Stimulated activated naive CD8-positive, alpha-beta T cell treated with anti-CD3 and anti-CD28 coated beads, Interleukin-15, Interleukin-2, amounts not matched to agents 100 ng/mL and 50 ng/mL, for 24 hours (primary cell): ENCODE results near the gene SLIT3.
"Not testable (repeated sequence)": the region's sequence is repeated elsewhere in the genome, so short reads cannot be mapped to it uniquely, and the experiment has no call there.

Experiments
- H3K27ac Mint-ChIP-seq: one replicate; pipeline ENCODE4 v1.8.0; 2021; ENCODE audit warnings: mild to moderate bottlenecking, mixed read lengths
- H3K27me3 Mint-ChIP-seq: one replicate; pipeline ENCODE4 v1.8.0; 2021; ENCODE audit warnings: mixed read lengths
- H3K36me3 Mint-ChIP-seq: one replicate; pipeline ENCODE4 v1.8.0; 2021; ENCODE audit warnings: low read depth, mixed read lengths
- H3K4me1 Mint-ChIP-seq: one replicate; pipeline ENCODE4 v1.8.0; 2021; ENCODE audit warnings: low read depth, mixed read lengths
- H3K4me3 Mint-ChIP-seq: one replicate; pipeline ENCODE4 v1.8.0; 2021; ENCODE audit warnings: mild to moderate bottlenecking, mixed read lengths
- H3K9me3 Mint-ChIP-seq: one replicate; pipeline ENCODE4 v1.8.0; 2021; ENCODE audit warnings: mixed read lengths

The SLIT3 gene

DNA sequence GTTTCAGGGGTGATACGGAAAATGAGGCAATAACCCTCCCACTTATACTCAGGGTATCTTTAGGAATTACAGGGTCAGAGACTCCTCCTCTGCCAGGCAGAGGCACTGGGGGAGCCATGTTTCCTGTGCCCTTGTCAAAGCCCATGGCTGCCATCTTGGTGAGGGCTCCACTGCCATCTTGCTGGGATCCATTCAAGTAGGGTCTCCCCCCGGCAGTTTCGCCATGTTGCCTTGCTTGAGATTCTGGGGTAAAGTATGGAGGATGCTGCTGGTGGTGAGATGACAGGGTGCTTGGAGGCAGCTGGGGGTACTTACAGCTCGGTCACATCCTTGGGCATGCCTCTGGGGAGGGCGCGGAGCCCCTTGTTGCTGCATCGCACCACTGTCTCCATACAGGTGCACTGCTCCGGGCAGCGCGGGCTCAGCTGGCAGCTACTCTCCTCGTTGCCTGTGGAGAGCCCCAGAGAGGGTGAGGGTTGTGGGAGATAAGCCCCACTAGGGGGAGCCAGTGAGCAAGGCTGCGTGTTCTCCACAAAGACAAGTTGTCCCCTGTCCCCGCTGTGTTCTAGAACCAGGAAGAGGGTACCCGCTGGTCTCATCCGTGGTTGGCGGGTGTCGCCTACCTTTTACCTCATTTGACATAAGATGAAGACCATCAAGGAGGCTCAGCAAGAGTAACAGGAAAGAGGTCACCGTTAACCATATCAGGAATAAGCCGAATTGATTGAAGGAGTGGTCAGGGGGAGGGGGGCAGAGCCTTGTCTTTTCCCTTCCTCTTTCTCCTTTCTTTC is 552.8 kb downstream of the SLIT3 start:
- Mint-ChIP-seq H3K27me3 (peaks cover 3% of the 10 kb centered on the region), H3K27ac (no peak overlapping the region), H3K4me1 (no peaks in the 10 kb centered on the region), H3K4me3 (no peak overlapping the region), H3K9me3 (peaks cover 12% of the 10 kb centered on the region), H3K36me3 (no peaks in the 10 kb centered on the region)

DNA sequence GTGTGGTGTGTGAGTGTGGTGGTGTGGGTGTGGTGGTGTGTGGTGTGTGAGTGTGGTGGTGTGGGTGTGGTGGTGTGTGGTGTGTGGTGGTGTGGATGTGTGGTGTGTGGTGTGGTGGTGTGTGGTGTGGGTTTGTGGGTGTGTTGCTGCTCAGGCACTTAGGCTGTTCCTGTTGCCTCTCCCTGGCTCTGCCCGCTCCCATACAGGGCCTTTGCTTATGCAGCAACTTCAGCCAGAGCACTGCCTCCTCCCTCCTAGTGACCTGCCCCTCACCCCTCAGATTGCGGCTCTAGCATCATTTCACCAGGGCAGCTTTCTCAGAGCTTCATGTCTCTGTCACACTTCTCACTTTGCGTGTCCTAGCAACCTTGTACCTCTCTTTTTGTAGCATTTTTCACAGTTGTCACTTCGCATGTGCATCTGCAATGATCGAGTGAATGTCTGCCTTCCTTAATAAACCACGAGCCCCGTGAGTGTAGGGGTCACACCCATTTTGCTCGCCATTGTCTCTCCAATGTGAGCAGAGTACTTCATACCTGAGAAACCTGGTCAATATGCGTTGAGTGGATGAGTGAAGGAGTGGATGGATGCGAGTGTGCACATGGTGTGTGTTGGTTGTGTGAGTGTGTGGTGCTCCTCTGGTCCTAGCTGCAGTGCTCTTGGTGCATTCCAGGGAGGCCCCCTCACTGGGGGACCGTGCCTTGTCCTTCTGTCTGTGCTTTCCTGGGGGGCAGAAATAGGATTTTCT is 553.9 kb downstream of the SLIT3 start:
- H3K36me3 Mint-ChIP-seq: no peaks in the 10 kb centered on the region
- peaks cover 3% of the 10 kb centered on the region for H3K27me3 Mint-ChIP-seq
- H3K9me3 Mint-ChIP-seq: peaks cover 12% of the 10 kb centered on the region
- no peak overlapping the region for H3K4me3 Mint-ChIP-seq
- no peak overlapping the region for H3K27ac Mint-ChIP-seq
- H3K4me1 Mint-ChIP-seq: no peaks in the 10 kb centered on the region

DNA sequence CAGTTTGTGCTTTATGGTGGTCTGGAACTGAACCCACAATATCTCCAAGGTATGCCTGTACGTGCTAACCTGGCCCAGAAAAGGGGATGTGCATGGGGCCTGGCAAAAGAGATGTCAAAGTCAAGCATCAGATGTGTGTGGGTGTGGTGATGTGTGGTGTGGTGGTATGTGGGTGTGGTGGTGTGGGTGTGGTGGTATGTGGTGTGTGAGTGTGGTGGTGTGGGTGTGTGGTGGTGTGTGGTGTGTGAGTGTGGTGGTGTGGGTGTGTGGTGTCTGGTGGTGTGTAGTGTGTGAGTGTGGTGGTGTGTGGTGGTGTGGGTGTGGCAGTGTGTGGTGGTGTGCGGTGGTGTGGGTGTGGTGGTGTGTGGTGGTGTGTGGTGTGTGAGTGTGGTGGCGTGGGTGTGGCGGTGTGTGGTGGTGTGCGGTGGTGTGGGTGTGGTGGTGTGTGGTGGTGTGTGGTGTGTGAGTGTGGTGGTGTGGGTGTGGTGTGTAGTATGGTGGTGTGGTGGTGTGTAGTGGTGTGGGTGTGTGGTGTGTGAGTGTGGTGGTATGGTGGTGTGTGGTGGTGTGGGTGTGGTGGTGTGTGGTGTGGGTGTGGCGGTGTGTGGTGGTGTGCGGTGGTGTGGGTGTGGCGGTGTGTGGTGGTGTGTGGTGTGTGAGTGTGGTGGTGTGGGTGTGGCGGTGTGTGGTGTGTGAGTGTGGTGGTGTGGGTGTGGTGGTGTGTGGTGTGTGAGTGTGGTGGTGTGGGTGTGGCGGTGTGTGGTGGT is 554.6 kb downstream of the SLIT3 start:
- H3K27me3 Mint-ChIP-seq, H3K4me3 Mint-ChIP-seq, H3K4me1 Mint-ChIP-seq, H3K36me3 Mint-ChIP-seq, H3K27ac Mint-ChIP-seq: not testable (repeated sequence)
- H3K9me3 Mint-ChIP-seq: peaks cover 12% of the 10 kb centered on the region

DNA sequence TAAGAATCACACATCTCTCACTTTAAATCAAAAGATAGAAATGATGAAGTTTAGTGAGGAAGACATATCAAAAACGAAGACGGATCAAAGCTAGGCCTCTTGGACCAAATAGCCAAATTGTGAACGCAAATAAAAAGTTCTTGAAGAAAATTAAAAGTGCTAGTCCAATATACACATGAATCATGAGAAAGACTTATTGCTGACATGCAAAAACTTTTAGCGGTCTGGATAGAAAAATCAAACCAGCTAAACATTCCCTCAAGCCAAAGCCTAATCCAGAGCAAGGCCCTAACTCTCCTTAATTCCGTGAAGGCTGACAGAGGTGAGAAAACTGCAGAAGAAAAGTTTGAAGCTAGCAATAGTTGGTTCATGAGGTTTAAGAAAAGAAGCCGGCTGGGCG is 557.3 kb downstream of the SLIT3 start:
- peaks cover 12% of the 10 kb centered on the region for H3K9me3 Mint-ChIP-seq
- no peak overlapping the region for H3K4me3 Mint-ChIP-seq
- H3K27me3 Mint-ChIP-seq: peaks cover 3% of the 10 kb centered on the region
- no peaks in the 10 kb centered on the region for H3K36me3 Mint-ChIP-seq
- no peak overlapping the region for H3K27ac Mint-ChIP-seq
- H3K4me1 Mint-ChIP-seq: no peaks in the 10 kb centered on the region

DNA sequence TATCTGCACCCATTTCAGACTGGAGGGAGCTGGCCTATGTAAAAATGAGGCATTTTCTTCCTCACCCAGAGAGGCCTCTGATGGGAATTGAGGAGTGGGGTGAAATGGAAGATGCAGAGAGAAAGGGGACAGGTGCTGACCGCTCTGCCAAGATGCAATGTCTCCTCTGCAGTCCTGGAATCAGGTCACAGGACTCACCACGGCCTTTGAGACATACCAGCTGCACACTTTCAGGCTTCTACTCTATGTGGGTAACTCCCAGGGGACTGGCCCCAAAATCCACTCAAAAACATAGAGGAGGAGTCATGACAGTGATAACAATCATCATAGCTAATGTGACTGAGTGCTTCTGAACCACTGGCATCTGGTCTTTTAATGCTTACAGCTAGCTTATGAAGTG is 558.6 kb downstream of the SLIT3 start:
- H3K4me3 Mint-ChIP-seq, H3K36me3 Mint-ChIP-seq, H3K27me3 Mint-ChIP-seq, H3K27ac Mint-ChIP-seq, H3K4me1 Mint-ChIP-seq: not testable (repeated sequence)
- peaks cover 12% of the 10 kb centered on the region for H3K9me3 Mint-ChIP-seq

DNA sequence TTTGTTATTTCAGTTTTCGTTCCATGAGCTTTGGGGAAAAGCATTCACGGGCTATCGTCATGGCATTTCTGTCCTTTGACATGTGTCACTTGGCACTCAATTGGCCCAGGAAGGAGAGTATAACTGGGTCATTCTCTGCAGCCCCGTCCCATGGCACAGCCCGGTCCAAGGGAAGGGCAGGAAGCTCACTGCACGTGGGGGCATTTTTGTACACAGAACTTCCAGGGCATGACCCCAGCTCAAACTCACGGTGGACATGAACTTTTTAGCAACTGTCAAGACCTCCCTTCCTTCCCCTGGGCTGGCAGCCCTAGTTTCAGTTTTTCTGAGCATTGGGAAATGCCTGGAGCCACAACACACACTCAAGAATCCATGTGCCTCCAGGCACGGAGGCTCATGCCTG is 560.1 kb downstream of the SLIT3 start:
- Mint-ChIP-seq H3K9me3 (peaks cover 9% of the 10 kb centered on the region), H3K4me3 (no peak overlapping the region), H3K27me3 (peaks cover 7% of the 10 kb centered on the region), H3K4me1 (peaks cover 2% of the 10 kb centered on the region), H3K27ac (no peak overlapping the region), H3K36me3 (no peaks in the 10 kb centered on the region)

DNA sequence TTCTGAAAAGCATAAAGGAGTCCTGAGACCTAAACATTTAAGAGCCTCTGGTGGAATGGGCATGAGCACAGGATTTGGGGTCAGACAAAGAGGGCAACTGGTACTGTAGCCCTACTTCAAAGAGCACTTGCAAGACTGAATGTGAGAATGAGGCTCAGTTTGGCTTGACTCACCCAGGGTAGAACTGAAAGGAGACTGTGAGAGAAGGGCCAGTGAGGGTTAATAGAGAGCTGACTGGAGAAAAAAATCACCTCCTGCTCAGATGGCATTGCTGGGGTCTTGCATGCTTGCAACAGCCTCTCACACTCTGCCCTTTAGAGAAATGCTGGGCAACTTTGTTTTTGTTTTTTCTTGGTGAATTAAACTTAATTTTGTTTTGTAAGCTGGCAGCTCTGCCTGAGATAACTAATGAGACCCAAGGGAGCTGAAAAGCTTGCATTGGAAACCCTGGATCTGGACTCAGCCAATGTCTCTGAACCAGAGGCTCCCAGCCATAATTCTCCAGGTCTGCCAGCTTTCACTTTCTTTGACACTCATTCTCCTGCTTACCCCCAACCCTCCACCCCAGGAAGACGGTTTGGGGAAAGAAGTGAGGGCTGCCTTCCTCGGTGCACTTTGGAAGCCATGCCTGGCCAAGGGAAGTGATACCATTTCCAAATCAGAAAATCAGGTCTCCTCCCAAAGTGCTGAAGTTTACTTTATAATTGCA is 560.7 kb downstream of the SLIT3 start:
- no peak overlapping the region for H3K27ac Mint-ChIP-seq
- peaks cover 7% of the 10 kb centered on the region for H3K27me3 Mint-ChIP-seq
- H3K36me3 Mint-ChIP-seq: no peaks in the 10 kb centered on the region
- H3K4me1 Mint-ChIP-seq: peaks cover 5% of the 10 kb centered on the region
- peaks cover 9% of the 10 kb centered on the region for H3K9me3 Mint-ChIP-seq
- no peak overlapping the region for H3K4me3 Mint-ChIP-seq

DNA sequence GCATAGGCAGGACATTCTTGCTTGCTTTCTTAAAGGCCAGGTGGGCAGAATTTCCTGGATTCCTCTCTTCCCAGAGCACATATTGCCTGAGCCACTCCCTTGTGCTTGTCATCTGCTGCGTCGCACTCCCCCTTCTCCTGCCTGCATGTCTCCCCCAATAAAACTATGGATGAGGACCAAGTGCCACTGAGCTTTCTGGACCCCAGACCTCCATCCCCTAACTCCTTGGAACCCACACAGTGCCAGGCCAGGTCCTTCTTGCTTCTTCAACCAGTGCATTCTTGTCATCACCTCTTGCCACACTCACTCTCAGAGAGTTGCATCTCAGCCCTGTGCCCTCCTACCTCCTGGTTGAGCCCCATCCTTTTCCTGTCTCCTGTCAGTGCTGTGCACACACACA is 563.9 kb downstream of the SLIT3 start:
- Mint-ChIP-seq H3K36me3 (no peaks in the 10 kb centered on the region), H3K9me3 (no peaks in the 10 kb centered on the region), H3K27ac (no peak overlapping the region), H3K27me3 (peaks cover 4% of the 10 kb centered on the region), H3K4me3 (no peak overlapping the region), H3K4me1 (peaks cover 5% of the 10 kb centered on the region)

DNA sequence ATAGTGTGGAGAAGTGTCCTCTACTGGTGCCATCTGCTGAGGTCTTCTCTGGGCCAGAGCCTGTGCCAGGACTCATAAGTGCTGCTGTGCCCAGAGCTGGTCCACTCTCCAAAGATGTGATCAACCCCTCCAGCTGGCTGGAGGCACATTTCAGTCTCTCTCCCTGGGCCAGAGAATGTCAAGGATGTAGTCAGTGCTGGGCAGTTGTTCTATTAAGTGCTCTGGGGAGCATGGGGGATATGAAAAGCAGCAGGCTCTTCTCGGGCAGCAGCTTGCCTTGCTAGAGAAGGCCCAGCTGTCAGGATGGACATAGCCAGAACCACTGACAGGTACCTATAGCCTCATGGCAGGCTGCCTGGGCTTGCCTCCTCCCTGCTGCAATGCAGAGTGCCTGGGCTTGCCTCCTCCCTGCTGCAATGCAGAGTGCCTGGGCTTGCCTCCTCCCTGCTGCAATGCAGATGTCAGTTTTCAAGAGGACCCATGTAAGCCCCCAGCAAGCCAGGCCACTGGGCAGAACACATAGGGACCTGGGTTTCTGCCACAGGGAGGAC is 564.6 kb downstream of the SLIT3 start:
- H3K27me3 Mint-ChIP-seq: peaks cover 4% of the 10 kb centered on the region
- peaks cover 5% of the 10 kb centered on the region for H3K4me1 Mint-ChIP-seq
- H3K9me3 Mint-ChIP-seq: no peaks in the 10 kb centered on the region
- H3K36me3 Mint-ChIP-seq: no peaks in the 10 kb centered on the region
- no peak overlapping the region for H3K27ac Mint-ChIP-seq
- no peak overlapping the region for H3K4me3 Mint-ChIP-seq

DNA sequence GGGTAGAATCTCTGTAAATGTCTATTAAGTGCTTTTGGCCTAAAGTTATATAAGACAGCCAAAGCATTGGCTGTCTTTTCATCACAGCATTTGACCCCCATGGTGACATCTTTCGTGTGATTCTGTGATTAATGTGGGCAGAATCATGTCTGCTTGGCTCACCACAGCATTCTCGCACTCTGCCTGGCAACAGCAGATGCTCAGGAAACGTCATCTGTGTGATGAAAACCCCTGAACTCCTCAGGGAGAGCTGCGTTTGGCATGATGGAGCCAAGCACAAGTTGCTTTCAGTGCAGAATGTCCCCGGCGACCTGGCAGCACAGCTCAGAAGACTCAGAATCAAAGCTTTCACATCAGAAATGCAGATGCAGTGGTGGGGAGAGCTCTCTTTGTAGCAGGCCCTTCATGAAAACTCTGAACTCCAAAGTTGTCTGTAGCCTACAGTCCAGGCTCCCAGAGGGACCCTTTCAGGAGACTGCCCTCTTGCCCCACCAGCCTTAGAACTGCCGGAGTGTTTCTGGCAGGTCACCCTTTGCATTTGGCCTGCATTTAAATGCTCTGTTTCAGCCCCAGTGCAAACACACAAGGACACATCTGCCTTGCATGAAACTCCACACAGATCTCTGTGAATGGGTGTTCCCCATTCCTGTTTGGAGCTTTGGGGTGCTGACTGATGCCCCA is 566.2 kb downstream of the SLIT3 start:
- Mint-ChIP-seq H3K4me1 (peaks cover 5% of the 10 kb centered on the region), H3K36me3 (peaks cover 2% of the 10 kb centered on the region), H3K4me3 (no peak overlapping the region)

DNA sequence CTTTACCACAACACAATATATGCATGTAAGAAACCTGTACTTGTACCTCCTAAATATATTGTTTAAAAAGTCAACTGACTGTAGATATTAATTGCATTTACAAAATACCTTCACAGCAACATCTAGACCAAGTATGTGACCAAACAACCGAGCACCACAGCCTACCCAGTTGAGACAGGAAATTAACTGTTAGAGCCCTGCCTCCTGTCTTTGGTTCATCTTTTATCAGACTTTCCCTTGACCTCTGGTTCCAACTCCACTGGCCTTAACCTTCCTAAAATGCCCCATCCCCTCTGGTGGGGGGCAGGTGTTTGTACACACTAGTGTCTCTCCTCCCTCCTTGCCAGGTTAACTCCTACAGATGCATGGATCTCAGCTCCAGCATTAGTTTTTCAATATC is 566.8 kb downstream of the SLIT3 start:
- H3K27ac Mint-ChIP-seq: no peak overlapping the region
- peaks cover 21% of the 10 kb centered on the region for H3K27me3 Mint-ChIP-seq
- peaks cover 5% of the 10 kb centered on the region for H3K4me1 Mint-ChIP-seq
- H3K9me3 Mint-ChIP-seq: peaks cover 4% of the 10 kb centered on the region
- no peak overlapping the region for H3K4me3 Mint-ChIP-seq
- H3K36me3 Mint-ChIP-seq: peaks cover 6% of the 10 kb centered on the region

More for the DNA sequence above, 566.2 kb downstream of the SLIT3 start:
- H3K9me3 Mint-ChIP-seq: no peaks in the 10 kb centered on the region
- peaks cover 17% of the 10 kb centered on the region for H3K27me3 Mint-ChIP-seq
- H3K27ac Mint-ChIP-seq: no peak overlapping the region

DNA sequence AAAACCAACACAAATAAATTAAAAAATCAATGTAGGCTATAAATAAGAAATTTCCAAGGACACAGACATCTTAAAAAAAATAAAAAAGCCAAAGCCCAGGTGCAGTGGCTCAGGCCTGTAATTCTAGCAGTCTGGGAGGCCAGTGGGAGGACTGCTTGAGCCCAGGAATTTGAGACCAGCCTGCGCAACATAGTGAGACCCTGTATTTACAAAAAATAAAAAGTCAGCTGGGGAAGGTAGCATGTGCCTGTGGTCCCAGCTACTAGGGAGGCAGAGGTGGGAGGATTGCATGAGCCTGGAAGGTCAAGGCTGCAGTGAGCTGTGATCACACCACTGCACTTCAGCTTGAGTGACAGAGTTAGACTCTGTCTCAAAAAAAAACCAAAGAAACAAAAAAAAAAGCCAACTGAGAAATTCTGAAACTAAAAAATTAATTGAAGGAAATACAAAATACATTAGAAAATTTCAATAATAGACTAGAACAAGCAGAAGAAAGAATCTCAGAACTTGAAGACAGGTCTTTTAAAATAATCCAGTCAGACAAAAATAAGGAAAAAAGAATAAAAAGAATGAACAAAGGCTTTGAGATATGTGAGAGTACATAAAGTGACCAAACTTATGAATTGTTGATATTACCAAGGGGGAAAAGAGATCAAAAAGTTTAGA is 572.3 kb downstream of the SLIT3 start:
- no peak overlapping the region for H3K27ac Mint-ChIP-seq
- H3K9me3 Mint-ChIP-seq: peaks cover 16% of the 10 kb centered on the region
- no peak overlapping the region for H3K4me3 Mint-ChIP-seq
- no peaks in the 10 kb centered on the region for H3K4me1 Mint-ChIP-seq
- H3K36me3 Mint-ChIP-seq: peaks cover 6% of the 10 kb centered on the region
- peaks cover 17% of the 10 kb centered on the region for H3K27me3 Mint-ChIP-seq

DNA sequence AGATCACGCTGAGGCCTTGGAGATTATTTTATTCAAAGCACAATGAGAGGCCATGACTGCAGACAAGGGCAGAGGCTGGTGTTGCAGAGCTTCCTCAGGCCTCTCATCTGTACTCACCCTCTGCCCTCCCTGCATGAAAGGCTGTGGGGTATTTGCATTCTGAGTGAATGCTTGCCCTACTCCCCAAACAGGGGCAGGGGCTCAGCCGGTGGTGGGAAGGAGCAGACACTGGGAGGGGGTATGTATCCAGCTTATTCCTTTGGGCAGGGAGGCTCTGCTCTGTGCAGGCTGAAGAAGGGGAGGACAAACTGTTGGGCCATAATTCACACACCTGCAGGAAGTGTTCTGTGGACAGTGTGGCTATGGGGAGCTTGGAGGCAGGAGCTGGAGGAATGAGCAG is 573.4 kb downstream of the SLIT3 start:
- Mint-ChIP-seq H3K4me3 (no peak overlapping the region), H3K4me1 (no peaks in the 10 kb centered on the region), H3K36me3 (peaks cover 6% of the 10 kb centered on the region), H3K27me3 (peaks cover 27% of the 10 kb centered on the region), H3K9me3 (peaks cover 16% of the 10 kb centered on the region), H3K27ac (no peak overlapping the region)
